Inferior parietal cortex (tissue), 1 donor: ENCODE results near the gene MRPL20.
"Not testable (repeated sequence)": the region's sequence is repeated elsewhere in the genome, so short reads cannot be mapped to it uniquely, and the experiment has no call there.

Experiments used
- DNase-seq: peaks from one replicate; pipeline ENCODE4 v3.0.0-alpha.2; 2016; ENCODE audit errors: extremely low spot score

The MRPL20 gene

GRCh38 chr1:1406101-1406820 lies 832 bp downstream of the MRPL20 start:
- no peak for DNase-seq

- no peak for DNase-seq
Observed at GRCh38 chr1:1403653-1404052, 3.4 kb downstream of the MRPL20 start.

- not testable (repeated sequence) for DNase-seq
Observed at GRCh38 chr1:1402901-1403392, 4.1 kb downstream of the MRPL20 start.

GRCh38 chr1:1402072-1402900 lies 4.8 kb downstream of the MRPL20 start:
- no peak for DNase-seq

- no peak for DNase-seq
Observed at GRCh38 chr1:1401457-1402010, 5.6 kb downstream of the MRPL20 start.

GRCh38 chr1:1400576-1401456 lies 6.3 kb downstream of the MRPL20 start:
- no peak for DNase-seq

GRCh38 chr1:1399872-1400575 lies 7.1 kb downstream of the MRPL20 start:
- no peak for DNase-seq

GRCh38 chr1:1399187-1399871 lies 7.8 kb downstream of the MRPL20 start, which contains the start of gene CCNL2:
CCNL2 (minus strand) TSS chr1:1399335; CDS start chr1:1399306, 29 bp downstream.
- DNase-seq: peak; percentile 98

GRCh38 chr1:1398677-1399186 lies 8.4 kb downstream of the MRPL20 start:
- no peak for DNase-seq

- no peak for DNase-seq
Observed at GRCh38 chr1:1397839-1398523, 9.1 kb downstream of the MRPL20 start.

GRCh38 chr1:1395166-1395565 lies 11.9 kb downstream of the MRPL20 start:
- DNase-seq: no peak

- no peak for DNase-seq
Observed at GRCh38 chr1:1394116-1394515, 13.0 kb downstream of the MRPL20 start.

- DNase-seq: no peak
Observed at GRCh38 chr1:1393428-1393827, 13.7 kb downstream of the MRPL20 start.

- DNase-seq: no peak
Observed at GRCh38 chr1:1393014-1393413, 14.1 kb downstream of the MRPL20 start.

GRCh38 chr1:1391225-1391624 lies 15.9 kb downstream of the MRPL20 start:
- no peak for DNase-seq

- DNase-seq: no peak
Observed at GRCh38 chr1:1390675-1391074, 16.4 kb downstream of the MRPL20 start.

GRCh38 chr1:1388078-1388472 lies 19.0 kb downstream of the MRPL20 start:
- no peak for DNase-seq

- no peak for DNase-seq
Observed at GRCh38 chr1:1387098-1388077, 19.7 kb downstream of the MRPL20 start.
